Medulla oblongata (tissue), 1 donor: ENCODE measurements around the gene SPEG.

ENCODE experiments used
- DNase-seq: peaks from one replicate; pipeline ENCODE4 v3.0.0-alpha.2; 2015; ENCODE audit errors: extremely low spot score

The SPEG gene

GRCh38 chr2:219425238-219426067 lies 9.2 kb upstream of the SPEG start:
- DNase-seq = no peak

DNA sequence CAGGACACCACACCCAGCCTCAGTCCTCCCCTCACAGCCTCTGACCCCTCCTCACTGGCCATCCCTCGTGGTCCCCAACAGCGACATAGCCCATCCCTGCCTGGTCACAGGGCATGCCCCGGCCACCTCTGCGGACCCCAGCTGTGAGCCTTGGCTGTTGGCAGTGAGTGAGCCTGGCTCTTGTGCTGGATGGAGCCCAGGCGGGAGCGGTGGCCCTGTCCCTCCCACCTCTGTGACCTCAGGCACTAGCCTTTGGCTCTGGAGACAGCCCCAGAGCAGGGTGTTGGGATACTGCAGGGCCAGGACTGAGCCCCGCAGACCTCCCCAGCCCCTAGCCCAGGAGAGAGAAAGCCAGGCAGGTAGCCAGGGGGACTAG lies 8.6 kb upstream of the SPEG start:
- DNase-seq = no peak

GRCh38 chr2:219426534-219427136 lies 8.0 kb upstream of the SPEG start:
- DNase-seq = no peak

DNA sequence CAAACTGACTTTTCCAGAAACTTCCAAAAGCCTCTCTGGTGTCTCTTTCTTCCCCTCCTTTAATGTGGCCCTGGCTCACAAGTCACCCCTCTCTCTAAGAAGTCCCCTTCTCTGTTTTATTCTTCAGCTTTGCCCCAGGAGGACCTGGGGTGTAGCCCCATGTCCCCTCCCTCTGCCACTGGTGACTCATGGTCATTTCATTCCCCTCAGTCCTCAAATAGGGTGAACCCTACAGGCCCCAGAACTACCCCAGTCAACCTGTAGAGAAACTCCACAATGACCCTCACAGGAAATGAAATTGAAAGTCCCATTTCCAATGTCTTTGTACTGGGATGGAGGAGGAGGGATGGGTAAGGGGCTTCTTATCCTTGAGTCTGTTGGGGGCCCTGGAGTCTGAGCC lies 6.2 kb upstream of the SPEG start:
- no peak for DNase-seq

- no peak for DNase-seq
Observed at GRCh38 chr2:219429958-219430606, 4.6 kb upstream of the SPEG start.

- DNase-seq = peak; percentile 47
Observed at GRCh38 chr2:219430633-219431615, 3.7 kb upstream of the SPEG start.

DNA sequence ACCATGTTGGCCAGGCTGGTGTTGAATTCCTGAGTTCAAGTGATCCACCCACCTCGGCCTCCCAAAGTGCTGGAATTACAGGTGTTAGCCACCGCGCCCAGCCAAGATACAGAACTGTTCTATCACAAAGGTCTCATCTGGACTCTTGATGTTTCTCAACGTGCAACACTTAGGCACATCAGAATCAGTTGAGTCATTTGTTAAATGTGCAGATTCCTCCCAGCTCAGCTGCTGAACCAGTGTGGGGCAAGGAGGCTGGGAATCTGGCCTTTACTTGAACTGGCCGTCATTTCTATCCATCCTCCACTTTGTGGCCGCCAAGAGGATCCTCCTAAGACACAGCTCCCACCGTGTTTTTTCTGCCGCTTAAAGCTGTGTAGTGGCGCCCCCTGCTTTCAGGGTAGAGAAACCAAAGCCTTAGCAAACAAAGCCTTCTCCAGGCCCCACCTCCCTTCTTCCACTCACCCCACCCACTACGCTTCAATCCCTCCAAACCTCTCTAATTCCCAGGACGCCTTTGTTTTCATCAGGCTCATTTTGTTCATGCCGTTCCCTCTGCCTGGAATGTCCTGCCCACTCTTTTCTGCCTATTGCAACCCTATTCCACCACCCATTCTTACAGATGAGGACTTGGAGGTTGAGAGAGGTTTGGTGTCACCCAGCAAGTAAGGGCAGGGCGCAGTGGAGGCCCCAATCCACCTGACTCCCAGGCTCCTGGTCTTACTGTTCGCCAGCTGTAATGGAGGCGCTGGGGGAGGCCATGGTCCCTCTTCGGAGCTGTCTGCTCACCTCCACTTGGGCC lies 776 bp upstream of the SPEG start:
- no peak for DNase-seq

GRCh38 chr2:219434468-219434717 lies 250 bp upstream of the SPEG start:
- no peak for DNase-seq

GRCh38 chr2:219435701-219436100 lies 1.1 kb downstream of the SPEG start:
- no peak for DNase-seq

DNA sequence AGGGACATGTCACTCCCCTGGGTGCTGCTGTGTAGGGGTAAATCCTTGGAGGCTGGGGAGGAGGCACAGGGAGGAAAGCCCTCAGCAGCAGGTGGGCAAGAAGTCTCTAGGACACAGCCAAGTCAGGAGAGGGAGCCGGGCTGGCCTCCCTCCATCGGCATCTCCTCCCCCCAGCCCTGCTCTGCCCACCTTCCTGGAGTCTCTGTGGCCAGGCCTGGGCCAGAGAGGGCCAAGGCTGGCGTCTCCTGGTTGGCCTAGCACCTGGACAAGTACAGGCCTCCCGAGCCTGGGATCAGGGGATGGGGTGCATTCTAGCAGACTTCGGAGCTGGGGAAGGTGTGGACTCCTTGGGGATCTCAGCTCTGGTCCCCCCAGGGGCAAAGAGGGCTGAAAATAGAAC lies 1.8 kb downstream of the SPEG start:
- no peak for DNase-seq

DNA sequence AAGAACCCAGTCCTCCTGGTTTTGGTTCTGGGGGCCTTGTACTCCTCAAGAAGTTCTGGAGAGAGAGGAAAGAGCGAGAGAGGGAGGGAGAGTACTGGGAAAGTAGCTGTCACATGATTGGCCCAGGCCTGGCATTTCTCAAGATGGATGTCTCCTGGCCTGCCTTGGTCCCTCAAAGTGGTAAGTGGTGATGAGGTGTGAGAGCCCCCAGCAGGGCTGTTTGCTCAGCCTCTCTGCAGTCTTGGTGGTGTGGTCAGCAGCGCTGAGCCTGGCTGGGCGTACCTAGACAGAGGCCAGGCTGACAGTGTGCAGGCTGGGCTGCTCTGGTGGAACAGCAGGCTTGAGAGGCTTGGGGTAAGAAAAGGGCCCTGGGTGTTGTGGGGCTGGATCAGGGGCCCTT lies 2.5 kb downstream of the SPEG start:
- DNase-seq = no peak

DNA sequence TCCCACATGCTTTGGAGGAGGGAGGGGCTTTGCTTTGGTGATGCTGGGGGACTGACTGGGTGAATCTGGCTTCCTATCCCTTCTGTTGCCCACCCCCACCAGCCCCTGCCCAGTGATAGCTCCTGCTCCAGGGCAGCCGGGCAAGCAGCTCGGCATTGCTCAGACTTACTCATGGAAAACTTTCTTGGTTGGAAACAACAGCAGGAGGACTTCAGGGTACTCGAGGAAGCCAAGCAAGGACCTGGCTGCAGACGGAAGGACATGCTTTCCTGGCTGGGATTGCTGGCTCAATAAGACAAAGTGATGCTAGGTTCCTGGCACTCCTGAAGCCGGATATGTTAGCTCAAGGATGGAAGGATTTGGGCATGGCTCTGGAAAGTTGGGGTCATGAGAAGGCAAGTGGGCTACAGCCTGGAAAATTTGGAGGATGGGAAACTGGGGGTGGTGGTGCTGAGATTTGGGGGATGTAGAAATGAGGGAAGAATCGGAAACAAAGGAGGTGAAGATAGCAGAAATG lies 3.1 kb downstream of the SPEG start:
- no peak for DNase-seq

- no peak for DNase-seq
Observed at GRCh38 chr2:219438453-219438852, 3.8 kb downstream of the SPEG start.

DNA sequence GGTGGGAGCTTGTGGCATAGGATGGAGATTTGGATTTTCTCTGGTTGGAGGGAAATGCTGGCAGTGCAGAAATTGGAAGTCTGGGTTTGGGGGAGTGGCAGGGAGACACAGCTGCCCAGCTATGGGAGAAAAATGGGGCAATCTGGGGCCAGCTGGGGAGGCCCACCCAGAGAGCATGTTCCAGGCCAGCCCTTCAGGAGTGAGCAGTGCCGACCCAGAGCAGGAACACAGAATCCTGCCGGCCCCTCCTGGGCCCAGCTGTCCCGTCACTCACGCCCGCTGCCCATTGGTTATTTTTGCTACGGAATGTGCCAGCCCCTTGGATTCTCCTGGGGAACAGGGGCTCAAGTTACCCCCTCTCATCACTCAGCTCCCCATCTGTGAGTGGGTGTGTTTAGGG lies 4.9 kb downstream of the SPEG start:
- no peak for DNase-seq

DNA sequence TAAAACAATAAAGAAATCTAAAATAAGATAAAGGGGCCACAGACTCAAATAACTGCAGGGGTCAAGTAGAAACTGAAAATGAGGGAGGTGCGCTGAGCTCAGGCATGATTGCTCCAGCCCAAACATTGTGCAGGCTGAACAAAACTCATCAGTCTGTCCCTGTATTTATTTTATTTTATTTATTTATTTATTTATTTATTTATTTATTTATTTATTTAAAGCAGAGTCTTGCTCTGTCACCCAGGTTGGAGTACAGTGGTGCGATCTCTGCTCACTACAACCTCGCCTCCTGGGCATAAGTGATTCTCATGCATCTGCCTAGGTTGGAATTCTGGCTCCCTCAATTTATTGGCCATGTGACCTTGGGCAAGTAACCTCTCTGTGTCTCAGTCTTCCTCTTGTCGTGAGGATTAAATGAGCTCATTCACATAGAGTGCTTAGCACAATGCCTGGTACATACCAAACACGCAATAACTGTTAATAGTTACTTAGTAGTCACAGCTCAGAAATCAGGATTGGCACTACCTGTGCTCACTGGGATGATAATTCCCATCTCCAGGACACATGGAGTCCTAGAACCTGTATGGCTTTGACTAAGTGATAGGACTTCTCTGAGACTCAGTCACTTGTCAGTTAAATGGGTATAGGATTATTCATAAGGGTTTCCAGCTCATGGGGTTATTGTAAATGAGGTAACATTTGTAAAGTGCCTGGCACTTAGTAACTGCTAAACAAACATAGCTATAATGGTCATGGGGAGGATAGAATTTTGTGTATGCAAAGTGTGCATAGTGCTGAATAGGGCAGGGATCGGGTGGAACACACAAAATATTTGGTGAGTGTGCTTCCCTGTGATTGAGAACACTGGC lies 6.0 kb downstream of the SPEG start:
- DNase-seq = no peak

DNA sequence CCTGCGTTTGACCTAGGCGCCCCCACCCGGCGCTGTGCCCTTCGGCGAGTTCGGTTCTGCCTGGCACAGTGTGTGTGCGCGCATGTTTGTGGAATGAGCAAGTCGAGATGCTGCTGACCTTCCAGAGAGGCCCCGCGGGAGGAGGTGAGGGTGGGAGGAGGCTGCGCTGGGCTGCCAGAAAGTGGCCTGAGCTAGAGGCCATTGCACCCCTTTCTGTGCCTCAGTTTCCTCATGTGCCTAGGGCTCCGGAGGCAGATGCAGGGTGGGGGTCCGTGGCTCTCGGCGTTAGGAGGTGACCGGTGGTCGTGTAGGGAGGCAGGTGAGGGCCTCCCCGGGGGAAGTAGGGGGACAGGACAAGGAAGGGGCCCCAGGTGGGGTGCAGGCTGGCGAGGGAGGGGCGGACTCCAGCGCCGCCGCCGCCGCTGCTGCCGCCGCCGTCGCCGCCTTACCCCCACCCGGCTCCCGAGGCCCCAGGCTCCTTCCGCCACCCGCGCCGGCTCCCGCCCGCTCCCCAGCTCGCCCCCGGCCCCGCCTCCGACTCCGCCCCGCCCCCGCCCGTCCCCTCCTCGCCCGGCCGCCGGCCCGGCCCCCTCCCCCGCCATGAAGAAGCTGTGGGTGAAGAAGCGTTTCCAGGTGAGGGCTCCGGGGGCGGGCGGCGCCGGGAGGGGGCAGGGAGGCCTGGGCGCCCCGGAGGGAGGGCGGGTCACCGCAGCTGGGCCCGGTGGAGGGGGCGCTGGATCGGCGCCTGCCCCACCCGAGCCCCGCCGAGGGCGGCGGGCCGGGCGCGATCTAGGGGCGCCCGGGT lies 7.0 kb downstream of the SPEG start:
- no peak for DNase-seq

GRCh38 chr2:219442256-219443015 lies 7.8 kb downstream of the SPEG start:
- no peak for DNase-seq

DNA sequence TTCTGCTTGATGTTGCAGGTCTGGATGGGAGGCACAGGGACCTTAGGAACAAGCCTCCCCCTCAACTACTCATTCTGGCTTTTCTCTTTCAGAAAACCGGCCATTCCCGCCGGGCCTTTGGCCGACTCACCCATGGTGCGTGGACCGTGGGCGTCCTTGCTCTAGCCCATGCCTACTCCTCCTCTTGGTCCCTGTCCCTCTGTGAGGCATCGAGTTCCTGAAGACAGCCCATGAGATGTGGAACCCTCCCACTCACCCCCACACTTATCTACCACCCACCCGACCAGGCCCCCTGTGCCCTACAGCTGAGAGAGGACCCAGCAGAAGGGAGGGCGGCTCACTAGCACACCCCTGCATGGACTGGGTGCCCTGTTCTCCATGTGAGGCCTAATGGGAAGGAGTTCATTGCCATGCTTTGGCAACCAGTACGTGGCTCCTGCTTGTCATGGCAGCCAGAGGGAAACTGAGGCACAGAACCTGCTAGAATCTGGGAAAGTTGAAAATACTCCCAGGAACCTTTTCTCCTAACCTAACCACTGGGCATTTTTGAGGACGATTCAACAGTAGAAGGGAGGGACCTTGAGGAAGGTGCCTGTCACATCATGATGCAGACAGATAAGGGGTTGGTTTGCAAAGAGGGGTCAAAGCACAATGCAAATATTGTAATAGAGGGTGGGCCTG lies 8.5 kb downstream of the SPEG start:
- no peak for DNase-seq
